ENCODE data around the gene ARL4D. TPM values are rescaled to one million over a fixed set of nuclear protein-coding genes. Genes with fewer than 3 reads are reported as not detected.
"Not testable (repeated sequence)": the region's sequence is repeated elsewhere in the genome, so short reads cannot be mapped to it uniquely, and the experiment has no call there.

ARL4D gene
- total and polyA plus RNA-seq, 8 donors = 1.2 to 3.9 (median 1.8) TPM

- no peak for FAIRE-seq
- no peak overlapping the region for H3K27ac ChIP-seq
- peaks cover 0 to 14% (median 9%) of the 10 kb centered on the region in 3 donors for H3K4me1 ChIP-seq
- no peaks in the 10 kb centered on the region for H3K27me3 ChIP-seq
- TF ChIP-seq CTCF (IDR thresholded peaks at IDR 0.05) = no peak
- intact Hi-C loops (cut with DNase I) = no loop called here
- no peak overlapping the region for H3K4me3 ChIP-seq
- no peak for ATAC-seq
- no peak for DNase-seq
- no peaks in the 10 kb centered on the region for H3K9me3 ChIP-seq
- 90 to 92% methylated on average over 27 of the region's 27 CpGs for WGBS, 2 donors
- H3K36me3 ChIP-seq = no peaks in the 10 kb centered on the region
Measured at GRCh38 chr17:43363181-43363925, 35.4 kb upstream of the ARL4D start.

GRCh38 chr17:43363926-43364285, 34.9 kb upstream of the ARL4D start:
- no peak overlapping the region for H3K27ac ChIP-seq
- FAIRE-seq (no peak), ATAC-seq (no peak), DNase-seq (no peak)
- intact Hi-C loops (cut with DNase I) = no loop called here
- 80 to 81% methylated on average over 10 of the region's 10 CpGs for WGBS, 2 donors
- H3K4me1 ChIP-seq = peaks cover 0 to 14% (median 9%) of the 10 kb centered on the region in 3 donors
- TF ChIP-seq CTCF (IDR thresholded peaks at IDR 0.05) = no peak
- H3K36me3 ChIP-seq = no peaks in the 10 kb centered on the region
- no peaks in the 10 kb centered on the region for H3K27me3 ChIP-seq
- H3K9me3 ChIP-seq = no peaks in the 10 kb centered on the region
- no peak overlapping the region for H3K4me3 ChIP-seq

DNA sequence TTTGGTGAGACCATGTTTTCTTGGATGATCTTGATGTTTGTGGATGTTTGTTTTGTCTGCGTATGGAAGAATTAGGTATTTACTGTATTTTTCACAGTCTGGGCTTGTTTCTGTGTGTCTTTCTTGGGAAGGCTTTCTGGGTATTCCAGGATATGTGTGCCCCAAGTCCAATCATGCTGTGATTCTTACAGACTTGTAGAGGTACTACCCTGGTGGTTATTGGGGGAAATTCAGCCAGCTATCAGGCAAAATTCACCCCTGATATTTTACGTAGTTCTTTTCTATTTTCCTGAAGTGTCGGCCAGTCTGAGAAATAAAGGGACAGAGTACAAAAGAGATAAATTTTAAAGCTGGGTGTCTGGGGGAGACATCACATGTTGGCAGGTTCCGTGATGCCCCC, 33.4 kb upstream of the ARL4D start:
- ATAC-seq (no peak), DNase-seq (no peak), FAIRE-seq (no peak)
- no peak for TF ChIP-seq CTCF (IDR thresholded peaks at IDR 0.05)
- Histone ChIP-seq H3K27me3 (no peaks in the 10 kb centered on the region), H3K4me3 (no peak overlapping the region), H3K9me3 (no peaks in the 10 kb centered on the region), H3K4me1 (peaks cover 0 to 18% (median 5%) of the 10 kb centered on the region in 3 donors), H3K36me3 (no peaks in the 10 kb centered on the region), H3K27ac (no peak overlapping the region)
- intact Hi-C loops (cut with DNase I) = no loop called here
- WGBS, 2 donors = 84 to 88% methylated on average over 4 of the region's 4 CpGs

GRCh38 chr17:43365921-43366320, 32.9 kb upstream of the ARL4D start:
- H3K27ac ChIP-seq; H3K36me3 ChIP-seq; H3K9me3 ChIP-seq; intact Hi-C loops (cut with DNase I); FAIRE-seq; DNase-seq; H3K4me3 ChIP-seq; H3K27me3 ChIP-seq; ATAC-seq: not testable (repeated sequence)
- WGBS, 2 donors = 83 to 92% methylated on average over 9 of the region's 9 CpGs
- H3K4me1 ChIP-seq = peaks cover 0 to 18% (median 5%) of the 10 kb centered on the region in 3 donors

GRCh38 chr17:43366891-43367736, 31.7 kb upstream of the ARL4D start:
- intact Hi-C loops (cut with DNase I) = no loop called here
- peaks cover 5 to 25% (median 5%) of the 10 kb centered on the region in 3 donors for H3K4me1 ChIP-seq
- WGBS, 2 donors = 73 to 74% methylated on average over 25 of the region's 25 CpGs
- ATAC-seq (no peak), FAIRE-seq (no peak), DNase-seq (peak in 1 of 6 donors; percentile 56)
- H3K27me3 ChIP-seq = no peaks in the 10 kb centered on the region
- H3K4me3 ChIP-seq = peak overlapping the region in 1 of 4 donors; percentile 6
- peak overlapping the region in 3 of 4 donors; percentile 99 to 100 (median 100) for H3K27ac ChIP-seq
- H3K36me3 ChIP-seq = no peaks in the 10 kb centered on the region
- TF ChIP-seq CTCF (IDR thresholded peaks at IDR 0.05) = no peak
- no peaks in the 10 kb centered on the region for H3K9me3 ChIP-seq

Measured in pancreas (tissue), 10 donors.